ENCODE results near the gene IL17RE. TPM values are rescaled to one million over a fixed set of nuclear protein-coding genes. Genes with fewer than 3 reads are reported as not detected.

Gene IL17RE
- total and polyA plus RNA-seq, 7 donors: 0.07 to 1.1 (median 0.75) TPM

- H3K27me3 ChIP-seq (ENCODE audit: insufficient read depth in 3 of 3, low read length in 2 of 3): no peaks in the 10 kb centered on the region
- peaks cover 6% of the 10 kb centered on the region for H3K4me1 ChIP-seq
- H3K36me3 ChIP-seq (ENCODE audit: insufficient read depth in 1 of 2, low read depth in 1 of 2): peaks cover 2 to 4% of the 10 kb centered on the region in 2 donors
- H3K9me3 ChIP-seq: no peaks in the 10 kb centered on the region
- no peak for ATAC-seq
- WGBS, 3 donors: 84 to 90% (median 85%) methylated on average over 5 of the region's 5 CpGs
- intact Hi-C loops (cut with DNase I): no loop called here
- H3K27ac ChIP-seq: no peak overlapping the region
- no peak overlapping the region for H3K4me3 ChIP-seq
- no peak for TF ChIP-seq CTCF (IDR thresholded peaks at IDR 0.05)
- no peak for DNase-seq
Measured at GRCh38 chr3:9887480-9887879, 15.2 kb upstream of the IL17RE start.

- TF ChIP-seq CTCF (IDR thresholded peaks at IDR 0.05): no peak
- no peak for ATAC-seq
- no peak for DNase-seq
- Histone ChIP-seq H3K4me3 (no peak overlapping the region), H3K36me3 (ENCODE audit: insufficient read depth in 1 of 2, low read depth in 1 of 2) (peaks cover 10 to 12% of the 10 kb centered on the region in 2 donors), H3K9me3 (no peaks in the 10 kb centered on the region), H3K27ac (no peak overlapping the region), H3K27me3 (ENCODE audit: insufficient read depth in 3 of 3, low read length in 2 of 3) (no peaks in the 10 kb centered on the region), H3K4me1 (peaks cover 6% of the 10 kb centered on the region)
- intact Hi-C loops (cut with DNase I): no loop called here
- 75 to 85% (median 80%) methylated on average over 3 of the region's 3 CpGs for WGBS, 3 donors
Measured at GRCh38 chr3:9888540-9888939, 14.1 kb upstream of the IL17RE start.

GRCh38 chr3:9889405-9889804, 13.2 kb upstream of the IL17RE start:
- H3K27me3 ChIP-seq (ENCODE audit: insufficient read depth in 3 of 3, low read length in 2 of 3): no peaks in the 10 kb centered on the region
- ATAC-seq: no peak
- WGBS, 3 donors: 76 to 84% (median 77%) methylated on average over 5 of the region's 5 CpGs

GRCh38 chr3:9890249-9891071, 12.2 kb upstream of the IL17RE start, which contains the start of gene JAGN1:
JAGN1 (plus strand) TSS chr3:9890610; CDS start chr3:9890723, 113 bp downstream.
- ATAC-seq: peak; percentile 96 to 97 (median 97)

More at GRCh38 chr3:9889405-9889804, 13.2 kb upstream of the IL17RE start:
- Histone ChIP-seq H3K9me3 (no peaks in the 10 kb centered on the region), H3K4me1 (peaks cover 10% of the 10 kb centered on the region), H3K4me3 (no peak overlapping the region), H3K36me3 (ENCODE audit: insufficient read depth in 1 of 2, low read depth in 1 of 2) (peaks cover 10 to 20% of the 10 kb centered on the region in 2 donors), H3K27ac (no peak overlapping the region)
- TF ChIP-seq CTCF (IDR thresholded peaks at IDR 0.05): no peak
- DNase-seq: no peak
- intact Hi-C loops (cut with DNase I): no loop called here

More at GRCh38 chr3:9890249-9891071, 12.2 kb upstream of the IL17RE start, which contains the start of gene JAGN1:
- Histone ChIP-seq H3K4me3 (peak within 1 kb of the TSS; percentile 73), H3K27ac (peak within 1 kb of the TSS; percentile 94), H3K27me3 (ENCODE audit: insufficient read depth in 3 of 3, low read length in 2 of 3) (no peaks in the 10 kb centered on the region), H3K36me3 (ENCODE audit: insufficient read depth in 1 of 2, low read depth in 1 of 2) (peaks cover 10 to 20% of the 10 kb centered on the region in 2 donors), H3K4me1 (peaks cover 10% of the 10 kb centered on the region), H3K9me3 (no peaks in the 10 kb centered on the region)
- TF ChIP-seq CTCF (IDR thresholded peaks at IDR 0.05): no peak
- WGBS, 3 donors: 0 to 1% (median 0%) methylated on average over 45 to 62 of the region's 62 CpGs
- DNase-seq: peak; percentile 89 to 94
- intact Hi-C loops (cut with DNase I): no loop called here

Data from psoas muscle (tissue), 8 donors.